ENCODE results near the gene ACOT7. TPM values are rescaled to one million over a fixed set of nuclear protein-coding genes. Genes with fewer than 3 reads are reported as not detected.

Gene ACOT7
- total RNA-seq, 2 experiments from 2014 or later: 23.4 to 53.6 TPM

GRCh38 chr1:6234502-6235295 lies 158.9 kb downstream of the ACOT7 start:
- CTCF ChIA-PET (ENCODE audit: unreplicated experiment): no interaction called here
- H3K79me2 ChIP-seq (ENCODE audit: insufficient read depth, low read depth, low read length): peaks cover 24% of the 10 kb centered on the region
- no peak for TF ChIP-seq EZH2phosphoT487 (IDR thresholded peaks at IDR 0.05; ENCODE audit: borderline replicate concordance, low read depth, low read length)
- TF ChIP-seq CTCF (conservative IDR thresholded peaks at IDR 0.05; ENCODE audit: low read length): no peak
- peak overlapping the region; percentile 92 for H3K4me2 ChIP-seq (ENCODE audit: low read length)
- H3K4me3 ChIP-seq (ENCODE audit: low read depth, low read length, poor library complexity, severe bottlenecking): peak overlapping the region; percentile 96
- H2AFZ ChIP-seq (ENCODE audit: low read length): peak overlapping the region; percentile 24; the same call in 1 of the 2 replicates
- no peaks in the 10 kb centered on the region for H3K9me3 ChIP-seq (ENCODE audit: low read length)
- no TSS peak for BruUV-seq (replicated peaks)
- intact Hi-C loops (cut with micrococcal nuclease; ENCODE audit: unreplicated experiment): loop anchor here (5.0 kb wide), 2 partner anchors 37 to 158 kb away; partner anchors contain the start of genes ACOT7 and RPL22
- DNase-seq (ENCODE audit: low spot score): peak; percentile 32
- H3K9me2 ChIP-seq (ENCODE audit: insufficient read depth, low read length): no peaks in the 10 kb centered on the region
- H3K36me3 ChIP-seq (ENCODE audit: insufficient read depth, low read length): peaks cover 47% of the 10 kb centered on the region
- peak overlapping the region; percentile 14 for H3K27ac ChIP-seq (ENCODE audit: low read depth, low read length, poor library complexity, severe bottlenecking)
- H3K4me1 ChIP-seq (ENCODE audit: insufficient read depth, low read length, poor library complexity, severe bottlenecking): peaks cover 20% of the 10 kb centered on the region
- H4K20me1 ChIP-seq (ENCODE audit: insufficient read depth, low read length): 0 out of 2 replicates have a peak, but pooled peaks cover 11% of the 10 kb centered on the region
- POLR2A ChIA-PET: interaction anchor here (1.0 to 1.5 kb wide), 2 partner anchors 34 to 242 kb away, joined by 3 to 7 read pairs; partner anchors contain the start of gene NPHP4

- TF ChIP-seq EZH2phosphoT487 (IDR thresholded peaks at IDR 0.05; ENCODE audit: borderline replicate concordance, low read depth, low read length): no peak
- no peak for TF ChIP-seq CTCF (conservative IDR thresholded peaks at IDR 0.05; ENCODE audit: low read length)
- H3K27ac ChIP-seq (ENCODE audit: low read depth, low read length, poor library complexity, severe bottlenecking): no peak overlapping the region
- no peak overlapping the region for H3K4me3 ChIP-seq (ENCODE audit: low read depth, low read length, poor library complexity, severe bottlenecking)
- 0 out of 2 replicates have a peak, but pooled peaks cover 11% of the 10 kb centered on the region for H4K20me1 ChIP-seq (ENCODE audit: insufficient read depth, low read length)
- no peaks in the 10 kb centered on the region for H3K9me2 ChIP-seq (ENCODE audit: insufficient read depth, low read length)
- H3K36me3 ChIP-seq (ENCODE audit: insufficient read depth, low read length): peaks cover 59% of the 10 kb centered on the region
- H2AFZ ChIP-seq (ENCODE audit: low read length): no peak overlapping the region
- ChIA-PET CTCF (ENCODE audit: unreplicated experiment) (no interaction called here), POLR2A (no interaction called here)
- H3K4me2 ChIP-seq (ENCODE audit: low read length): no peak overlapping the region
- H3K79me2 ChIP-seq (ENCODE audit: insufficient read depth, low read depth, low read length): peaks cover 24% of the 10 kb centered on the region
- no TSS peak for BruUV-seq (replicated peaks)
- peaks cover 20% of the 10 kb centered on the region for H3K4me1 ChIP-seq (ENCODE audit: insufficient read depth, low read length, poor library complexity, severe bottlenecking)
- no peak for DNase-seq (ENCODE audit: low spot score)
- intact Hi-C loops (cut with micrococcal nuclease; ENCODE audit: unreplicated experiment): no loop called here
- no peaks in the 10 kb centered on the region for H3K9me3 ChIP-seq (ENCODE audit: low read length)
These were observed 160.2 kb downstream of the ACOT7 start for GRCh38 chr1:6233376-6233775.

GRCh38 chr1:6225651-6226050 lies 167.9 kb downstream of the ACOT7 start:
- TF ChIP-seq CTCF (conservative IDR thresholded peaks at IDR 0.05; ENCODE audit: low read length) (no peak), EZH2phosphoT487 (IDR thresholded peaks at IDR 0.05; ENCODE audit: borderline replicate concordance, low read depth, low read length) (no peak)
- H3K27ac ChIP-seq (ENCODE audit: low read depth, low read length, poor library complexity, severe bottlenecking): no peak overlapping the region
- no peak overlapping the region for H2AFZ ChIP-seq (ENCODE audit: low read length)
- no TSS peak for BruUV-seq (replicated peaks)
- no peaks in the 10 kb centered on the region for H3K4me1 ChIP-seq (ENCODE audit: insufficient read depth, low read length, poor library complexity, severe bottlenecking)
- H3K4me3 ChIP-seq (ENCODE audit: low read depth, low read length, poor library complexity, severe bottlenecking): no peak overlapping the region
- H3K9me2 ChIP-seq (ENCODE audit: insufficient read depth, low read length): no peaks in the 10 kb centered on the region
- peaks cover 97% of the 10 kb centered on the region for H3K36me3 ChIP-seq (ENCODE audit: insufficient read depth, low read length)
- no peak for DNase-seq (ENCODE audit: low spot score)
- ChIA-PET POLR2A (no interaction called here), CTCF (ENCODE audit: unreplicated experiment) (no interaction called here)
- no peaks in the 10 kb centered on the region for H3K9me3 ChIP-seq (ENCODE audit: low read length)
- H4K20me1 ChIP-seq (ENCODE audit: insufficient read depth, low read length): 0 out of 2 replicates have a peak, but pooled peaks cover 6% of the 10 kb centered on the region
- no peaks in the 10 kb centered on the region for H3K79me2 ChIP-seq (ENCODE audit: insufficient read depth, low read depth, low read length)
- no peak overlapping the region for H3K4me2 ChIP-seq (ENCODE audit: low read length)
- intact Hi-C loops (cut with micrococcal nuclease; ENCODE audit: unreplicated experiment): no loop called here

Data from OCI-LY7 (cell line).